AG04449 (cell line): ENCODE measurements around the gene XPO6.

Source experiments
- CTCF ChIA-PET: fragments of 350-600 bp; formaldehyde crosslinking; extraction: SDS; loops from one replicate; lab custom pipeline; 2021; ENCODE audit warnings: antibody characterized with exemption; lab: Yijun Ruan, JAX
- POLR2A ChIA-PET: fragments of 400-600, 350-600 bp; formaldehyde crosslinking; extraction: SDS; loops from one replicate; lab custom pipeline; 2020; ENCODE audit warnings: antibody characterized with exemption, inconsistent platforms; lab: Yijun Ruan, JAX
- DNase-seq: peaks from one replicate; pipeline ENCODE4 v3.0.0-alpha.2; 2010; ENCODE audit warnings: low read depth, low spot score
- H3K4me3 ChIP-seq: 2 replicates; pipeline ENCODE4 v1.5.1; 2011; ENCODE audit warnings: low read depth, mild to moderate bottlenecking, control low read depth, low read length
- TF ChIP-seq, protein P1 (sequence below): IDR thresholded peaks from one replicate; pipeline ENCODE4 v1.5.1; 2011; ENCODE audit warnings: mild to moderate bottlenecking, moderate library complexity, low read length, control low read depth, inconsistent platforms; ENCODE audit not compliant: insufficient read depth; ENCODE audit errors: missing control alignments

Gene XPO6

DNA sequence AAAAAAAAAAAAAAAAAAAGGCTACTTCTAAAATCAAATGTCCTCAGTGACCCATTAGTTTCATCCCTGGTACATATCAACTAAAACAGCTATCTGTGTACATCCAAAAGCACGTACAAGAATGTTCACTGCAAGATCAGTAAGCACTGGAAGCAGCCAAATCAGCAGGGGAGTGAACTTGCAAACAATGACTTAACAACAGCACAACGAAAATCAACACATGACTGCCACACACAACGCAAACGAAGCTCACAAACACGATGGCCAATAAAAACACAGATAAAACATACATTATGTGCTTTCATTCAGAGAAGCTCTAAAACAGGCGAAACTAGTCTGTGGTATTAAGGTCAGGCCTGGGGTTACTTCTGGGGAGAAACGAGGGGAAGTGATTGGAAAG lies 60.6 kb downstream of the XPO6 start:
- H3K4me3 ChIP-seq = no peak overlapping the region
- no peak for DNase-seq
- POLR2A ChIA-PET = no interaction called here
- CTCF ChIA-PET = interaction anchor here (1.5 to 1.9 kb wide), 2 partner anchors 12 to 59 kb away, joined by 4 read pairs; no protein-coding TSS in a partner anchor
- TF ChIP-seq, protein P1, sequence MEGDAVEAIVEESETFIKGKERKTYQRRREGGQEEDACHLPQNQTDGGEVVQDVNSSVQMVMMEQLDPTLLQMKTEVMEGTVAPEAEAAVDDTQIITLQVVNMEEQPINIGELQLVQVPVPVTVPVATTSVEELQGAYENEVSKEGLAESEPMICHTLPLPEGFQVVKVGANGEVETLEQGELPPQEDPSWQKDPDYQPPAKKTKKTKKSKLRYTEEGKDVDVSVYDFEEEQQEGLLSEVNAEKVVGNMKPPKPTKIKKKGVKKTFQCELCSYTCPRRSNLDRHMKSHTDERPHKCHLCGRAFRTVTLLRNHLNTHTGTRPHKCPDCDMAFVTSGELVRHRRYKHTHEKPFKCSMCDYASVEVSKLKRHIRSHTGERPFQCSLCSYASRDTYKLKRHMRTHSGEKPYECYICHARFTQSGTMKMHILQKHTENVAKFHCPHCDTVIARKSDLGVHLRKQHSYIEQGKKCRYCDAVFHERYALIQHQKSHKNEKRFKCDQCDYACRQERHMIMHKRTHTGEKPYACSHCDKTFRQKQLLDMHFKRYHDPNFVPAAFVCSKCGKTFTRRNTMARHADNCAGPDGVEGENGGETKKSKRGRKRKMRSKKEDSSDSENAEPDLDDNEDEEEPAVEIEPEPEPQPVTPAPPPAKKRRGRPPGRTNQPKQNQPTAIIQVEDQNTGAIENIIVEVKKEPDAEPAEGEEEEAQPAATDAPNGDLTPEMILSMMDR = no peak

GRCh38 chr16:28149011-28149888 lies 62.5 kb downstream of the XPO6 start:
- TF ChIP-seq, protein P1 = no peak
- no peak for DNase-seq
- H3K4me3 ChIP-seq = no peak overlapping the region
- ChIA-PET CTCF (interaction anchor here (0.7 to 0.9 kb wide), 2 partner anchors 18 to 68 kb away, joined by 3 to 4 read pairs; no protein-coding TSS in a partner anchor), POLR2A (no interaction called here)

GRCh38 chr16:28146536-28146935 lies 65.2 kb downstream of the XPO6 start:
- no peak overlapping the region for H3K4me3 ChIP-seq
- ChIA-PET CTCF (interaction anchor here (1.6 kb wide), 1 partner anchor 70 kb away, joined by 3 read pairs; no protein-coding TSS in a partner anchor), POLR2A (interaction anchor here (1.3 kb wide), 1 partner anchor 47 kb away, joined by 5 read pairs; no protein-coding TSS in a partner anchor)
- TF ChIP-seq, protein P1 = no peak
- DNase-seq = no peak

GRCh38 chr16:28145796-28146195 lies 66.0 kb downstream of the XPO6 start:
- ChIA-PET CTCF (no interaction called here), POLR2A (no interaction called here)
- no peak for DNase-seq
- no peak overlapping the region for H3K4me3 ChIP-seq
- TF ChIP-seq, protein P1 = no peak

DNA sequence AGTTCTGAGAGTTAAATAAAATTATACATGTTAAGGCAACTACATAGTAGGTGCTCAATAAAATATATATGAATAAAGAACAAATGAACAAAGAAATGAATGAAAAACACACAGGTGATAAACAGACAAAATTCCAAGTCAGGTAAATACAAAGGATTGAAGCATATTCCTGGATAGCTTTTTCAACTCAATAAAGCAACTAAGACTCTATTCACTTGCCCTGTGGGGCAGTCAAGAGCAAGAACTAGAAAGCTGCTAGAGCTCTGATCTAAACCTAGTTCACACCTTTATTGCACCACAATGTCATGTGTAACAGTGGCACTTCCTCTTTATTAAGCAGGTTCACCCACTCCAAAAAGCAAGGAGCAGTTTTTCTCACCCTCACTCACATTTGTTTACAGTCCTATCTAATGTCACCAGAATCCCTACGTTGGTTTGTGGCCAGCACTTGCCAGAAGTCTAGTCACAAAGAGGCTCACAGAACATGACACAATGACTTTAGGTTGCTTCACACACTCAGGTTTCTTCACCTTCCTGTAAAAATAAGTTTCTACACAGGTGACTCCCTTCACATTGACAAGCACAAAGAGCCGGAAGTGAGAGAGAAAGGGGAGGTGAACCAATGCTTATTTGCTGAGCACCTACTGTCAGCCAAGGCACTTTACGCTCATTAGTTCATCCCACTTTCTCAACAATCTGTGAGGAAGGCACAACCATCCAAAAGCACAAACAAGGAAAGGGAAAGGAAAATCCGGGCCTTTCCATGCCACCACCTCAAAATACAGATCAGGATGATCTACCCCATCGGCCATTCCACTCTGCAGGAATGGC lies 70.8 kb downstream of the XPO6 start:
- TF ChIP-seq, protein P1 = no peak
- DNase-seq = no peak
- no peak overlapping the region for H3K4me3 ChIP-seq
- CTCF ChIA-PET = interaction anchor here (0.9 kb wide), 1 partner anchor 77 kb away, joined by 3 read pairs; no protein-coding TSS in a partner anchor
- POLR2A ChIA-PET = no interaction called here
